Stimulated activated CD4-positive, alpha-beta T cell treated with anti-CD3 and anti-CD28 coated beads, Interleukin-15, amount 100 ng/mL, for 1 hour (primary cell): Measurements from ENCODE around the gene RNF144B.

Experiments
- DNase-seq, 2 donors: peaks; one replicate each; pipeline ENCODE4 v3.0.0-alpha.2; 2020; ENCODE audit warnings: low read depth in 1 of 2, low spot score in 1 of 2

Gene RNF144B

DNA sequence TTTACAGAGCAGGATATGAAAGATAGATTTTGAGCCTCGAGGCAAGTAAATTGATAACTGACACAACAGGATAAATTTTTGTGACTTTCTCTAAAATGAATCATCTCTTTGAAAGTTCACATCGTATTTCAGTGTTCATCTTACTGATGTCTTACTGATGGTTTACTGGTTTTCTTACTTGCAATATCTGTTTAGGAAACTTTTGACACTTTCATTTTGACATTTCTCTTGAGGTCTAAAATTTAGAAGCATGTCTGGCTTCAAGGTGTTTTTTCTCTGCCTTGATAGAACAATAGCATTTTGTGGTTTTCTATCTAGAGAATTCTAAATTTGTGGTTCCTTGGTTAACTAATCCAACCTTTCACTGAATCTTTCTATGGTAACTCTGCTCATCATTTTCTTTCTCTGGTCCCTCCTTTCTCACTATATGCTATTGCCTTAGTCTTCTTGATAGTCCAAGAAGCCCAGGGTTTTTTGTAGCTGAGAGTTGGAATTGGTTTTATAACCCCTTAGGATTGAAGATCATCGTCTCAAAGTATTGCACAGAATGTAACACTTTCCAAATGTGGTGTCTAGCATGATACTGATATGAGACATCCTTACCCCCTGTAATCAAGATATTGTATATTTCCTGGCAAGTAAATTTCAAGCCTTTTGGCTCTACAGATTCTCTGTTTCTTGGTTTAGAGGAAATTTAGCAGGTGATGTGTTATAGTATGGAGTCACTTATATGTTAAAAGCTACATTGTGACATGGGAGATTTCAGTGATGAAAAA is 98.7 kb downstream of the RNF144B start:
- DNase-seq, result no peak

DNA sequence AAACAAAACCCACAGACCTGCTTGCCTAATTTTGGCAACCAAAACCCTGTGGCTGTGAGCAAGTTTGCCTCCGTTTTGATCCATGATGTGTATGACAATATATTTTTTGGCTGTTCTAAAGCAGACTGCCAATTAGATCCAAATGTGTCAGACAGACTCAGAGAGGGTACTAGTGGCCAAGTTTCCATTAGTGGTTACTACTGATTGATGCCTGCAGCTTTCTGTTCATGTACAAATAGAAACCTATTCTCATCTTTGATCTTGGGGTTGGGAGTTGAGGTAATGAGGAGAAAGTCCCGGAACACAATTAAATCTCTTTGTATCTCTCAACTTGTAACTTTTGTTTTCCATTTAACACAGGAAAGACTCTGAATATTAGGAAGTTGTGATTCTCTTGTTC is 100.9 kb downstream of the RNF144B start:
- no peak for DNase-seq

DNA sequence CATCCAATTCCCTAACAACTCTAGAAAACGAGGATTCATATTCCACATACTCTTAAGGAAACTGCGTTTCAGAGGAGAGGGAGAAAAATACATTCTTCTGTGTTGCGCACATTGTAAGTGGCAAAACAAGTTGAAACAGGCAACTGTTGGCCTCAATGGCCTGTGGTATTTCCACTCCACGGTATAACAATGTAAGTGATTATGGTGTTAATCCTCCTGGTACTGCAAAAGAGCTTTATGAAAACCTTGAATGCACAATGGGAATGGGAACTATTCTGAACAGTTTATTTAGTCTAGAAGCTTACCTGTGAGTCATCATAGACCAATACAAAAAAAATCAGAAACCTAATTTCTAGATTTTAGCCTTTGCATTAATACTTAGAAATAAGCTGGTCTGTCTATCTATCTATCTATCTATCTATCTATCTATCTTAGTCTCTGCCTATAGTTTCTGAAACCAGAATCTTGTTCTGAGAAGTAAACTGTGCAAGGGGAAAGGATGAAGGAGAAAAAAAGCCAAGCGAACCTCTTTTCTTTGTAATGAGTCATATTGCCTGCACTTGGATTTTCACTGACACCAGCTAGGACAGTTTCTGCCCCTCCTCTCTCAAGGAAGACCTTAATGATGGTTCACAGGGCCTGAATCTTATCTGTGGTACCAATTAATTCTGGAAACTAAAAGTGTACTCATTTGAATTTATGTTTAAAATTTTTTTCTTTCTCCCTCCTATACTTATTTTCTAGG is 101.5 kb downstream of the RNF144B start:
- DNase-seq, result no peak

DNA sequence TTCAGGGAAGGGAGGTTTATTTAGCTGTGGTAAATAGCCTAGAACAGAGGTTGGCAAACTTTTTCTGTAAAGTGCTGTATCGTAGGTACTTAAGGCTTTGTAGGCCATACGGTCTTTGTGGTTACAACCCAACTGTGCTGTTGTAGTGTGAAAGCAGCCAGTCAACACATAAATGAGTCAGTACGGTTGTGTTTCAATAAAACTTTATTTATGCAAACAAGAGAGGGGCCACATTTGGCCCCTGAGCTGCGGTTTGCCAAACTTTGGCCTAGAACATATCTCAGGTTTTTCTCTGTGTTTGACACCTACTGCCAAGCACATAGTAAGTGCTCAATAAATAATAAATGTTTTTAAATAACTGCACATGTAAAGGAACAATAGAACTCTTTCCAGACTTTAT is 102.2 kb downstream of the RNF144B start:
- no peak for DNase-seq

DNA sequence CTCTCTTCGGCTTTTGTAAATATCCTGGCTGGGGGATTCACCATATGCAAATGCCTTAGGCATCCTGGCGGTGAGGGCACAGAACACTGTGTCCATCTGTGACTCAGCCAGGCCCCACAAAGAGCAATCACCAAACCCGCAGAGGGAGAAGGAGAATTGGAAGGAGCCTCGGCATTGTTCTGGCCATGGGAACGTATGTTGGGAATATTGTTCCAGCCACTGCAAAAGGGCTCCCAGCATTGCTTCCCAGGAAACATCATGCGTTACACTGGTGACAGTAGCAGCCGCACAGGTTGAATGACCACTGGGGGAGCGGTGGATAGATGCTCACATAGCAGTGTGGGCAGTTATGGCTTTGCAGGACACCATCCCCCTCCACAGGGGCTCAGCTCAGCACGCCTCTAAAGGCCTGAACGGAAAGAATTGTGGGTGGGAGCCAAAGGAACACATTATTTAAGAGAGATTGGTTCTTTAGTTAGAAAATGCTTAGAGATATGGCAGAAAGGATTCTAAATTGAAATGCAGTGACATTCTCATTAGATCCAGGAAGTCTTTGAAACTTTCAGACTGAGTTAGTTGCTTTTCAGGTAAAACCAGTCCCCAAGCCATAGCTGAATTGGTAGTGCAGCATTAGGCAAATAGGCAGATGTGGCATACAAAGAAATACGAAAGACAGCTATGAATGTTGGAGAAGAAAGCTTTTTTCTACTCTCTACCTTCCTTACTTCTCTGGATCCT is 104.3 kb downstream of the RNF144B start:
- no peak for DNase-seq

DNA sequence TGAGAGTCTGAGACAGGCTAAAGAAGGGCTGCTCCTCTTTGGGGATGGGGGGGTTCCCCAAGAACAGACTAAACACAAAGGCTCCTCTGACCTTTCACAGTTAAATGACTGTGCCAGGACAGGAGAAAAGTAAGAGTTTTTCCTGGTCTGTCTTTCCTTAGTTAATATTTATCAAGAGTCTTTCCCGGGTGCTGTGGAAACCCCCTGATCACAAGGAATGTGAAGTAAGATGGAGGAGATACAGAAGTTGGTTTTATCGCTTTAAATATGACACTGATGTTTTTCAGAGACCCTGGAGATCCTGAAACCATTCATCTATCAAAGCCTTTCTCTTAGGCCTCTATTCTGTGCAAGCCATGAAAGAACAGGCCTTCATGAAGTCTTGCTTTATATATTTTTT is 105.8 kb downstream of the RNF144B start:
- no peak for DNase-seq

DNA sequence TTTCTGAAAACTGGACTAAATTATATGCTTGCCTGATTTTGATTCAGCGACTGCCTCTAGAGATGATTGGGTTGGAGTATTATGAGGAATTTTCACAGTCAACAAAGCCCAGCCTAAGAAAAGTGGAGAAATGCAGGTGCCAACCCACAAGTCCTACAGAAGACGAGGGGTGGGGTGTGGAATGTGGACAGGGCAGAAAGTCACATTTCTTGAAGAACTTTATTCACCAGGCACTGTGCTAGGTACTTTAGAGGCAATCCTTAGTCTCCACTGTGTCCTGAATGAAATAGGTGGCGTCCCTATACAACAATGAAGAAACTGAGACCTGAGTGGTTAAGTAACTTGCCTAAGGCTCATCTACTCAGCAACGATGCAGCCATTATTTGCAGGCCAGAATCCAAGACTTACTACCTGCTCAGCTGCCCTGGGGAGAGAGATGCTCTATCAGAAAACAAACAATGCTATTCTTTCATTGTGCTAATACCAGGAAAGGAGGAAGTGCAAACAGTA is 106.3 kb downstream of the RNF144B start:
- DNase-seq, result no peak

DNA sequence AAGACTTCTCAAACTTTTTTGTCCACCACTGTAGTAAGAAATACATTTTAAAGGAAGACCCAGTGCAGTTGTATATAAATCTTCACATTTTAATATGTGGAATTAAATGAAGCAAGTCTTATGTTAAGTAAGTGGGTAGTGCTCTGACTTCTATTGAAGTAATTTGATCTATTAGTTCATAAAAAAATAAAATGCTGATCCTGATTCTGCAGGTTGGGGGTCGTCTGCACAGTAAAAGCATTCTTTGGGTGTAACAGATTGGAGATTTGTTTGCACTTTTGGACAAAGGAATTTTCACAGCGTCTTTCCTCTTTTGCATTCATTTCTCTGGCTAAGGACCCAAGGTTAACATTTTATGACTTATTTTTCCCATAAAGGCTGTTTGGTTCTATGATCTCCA is 106.8 kb downstream of the RNF144B start:
- no peak for DNase-seq

DNA sequence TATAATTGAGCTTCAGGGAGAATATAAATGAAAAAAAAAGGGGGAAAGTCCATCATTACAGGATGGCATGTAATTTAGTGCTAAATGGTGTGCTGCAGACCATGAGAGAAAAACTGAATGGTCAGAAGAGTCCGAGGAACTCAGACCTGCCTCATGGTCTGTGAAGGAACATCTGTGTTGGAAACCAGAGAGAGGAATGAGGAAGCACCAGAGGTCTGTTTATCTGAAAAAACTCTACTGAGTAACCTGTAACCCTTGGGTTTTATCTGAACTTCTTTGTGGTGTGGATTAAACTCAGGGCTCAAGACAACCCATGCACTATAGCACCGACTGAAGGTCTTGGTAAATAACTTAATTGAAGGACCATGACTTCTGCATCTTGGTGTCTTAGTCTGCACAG is 108.1 kb downstream of the RNF144B start:
- DNase-seq, result no peak

DNA sequence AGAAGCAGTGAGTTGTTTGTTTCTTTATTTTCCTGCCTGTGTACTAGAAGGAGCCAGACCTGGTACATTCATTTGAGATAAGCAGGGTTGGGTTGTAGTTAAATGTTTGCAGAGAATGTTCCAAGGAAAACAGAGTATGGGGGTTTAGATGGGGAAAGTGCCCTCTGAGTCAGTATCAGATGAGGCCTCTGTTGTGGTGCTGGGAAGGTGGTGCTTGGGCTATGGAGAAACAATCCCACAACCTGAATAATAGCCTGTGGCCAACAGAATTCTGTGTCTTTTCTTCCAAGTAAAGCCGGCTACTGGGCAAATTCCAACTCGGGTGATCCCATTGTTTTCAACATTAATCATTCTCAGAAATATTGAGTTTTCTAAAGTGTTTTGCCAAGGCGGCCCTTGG is 109.3 kb downstream of the RNF144B start:
- no peak for DNase-seq

DNA sequence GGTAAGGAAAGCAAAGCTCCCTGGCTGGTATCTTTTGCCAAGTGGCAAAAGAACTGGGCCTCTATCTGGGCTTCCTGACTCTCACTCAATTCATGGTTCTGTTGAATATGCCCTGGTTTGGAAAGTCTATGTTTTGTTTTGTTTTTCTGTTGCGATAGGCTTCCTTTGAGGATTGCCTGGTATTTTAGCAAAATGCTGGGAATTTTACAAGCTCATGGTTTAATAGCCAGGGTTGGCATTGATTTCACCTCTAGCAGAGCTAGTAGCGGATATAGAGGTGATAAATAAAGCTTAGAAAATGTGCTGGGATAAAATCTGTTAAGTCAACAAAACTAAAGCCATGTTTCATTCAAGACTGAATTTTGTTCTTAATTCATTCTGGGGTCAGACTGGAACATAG is 109.9 kb downstream of the RNF144B start:
- no peak for DNase-seq

DNA sequence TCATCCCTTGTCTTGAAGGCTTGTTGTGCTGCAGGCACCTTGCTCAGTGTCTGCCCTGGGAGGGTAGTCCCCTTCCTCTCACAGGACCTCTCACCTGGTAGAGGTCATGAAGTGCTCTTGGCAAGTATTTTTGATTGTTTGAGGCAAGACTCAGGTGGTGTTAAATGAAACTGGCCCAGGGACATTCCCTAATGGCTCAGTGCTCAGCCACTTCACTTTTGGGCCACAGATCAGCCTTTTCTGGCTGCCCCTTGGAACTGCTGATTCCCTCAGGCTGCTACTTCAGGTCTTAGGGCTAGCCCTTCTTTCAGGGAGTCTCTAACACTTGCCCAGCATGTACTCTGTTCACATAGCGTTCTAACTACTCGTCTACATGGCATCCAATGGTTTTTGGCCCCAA is 111.3 kb downstream of the RNF144B start:
- DNase-seq, result no peak

DNA sequence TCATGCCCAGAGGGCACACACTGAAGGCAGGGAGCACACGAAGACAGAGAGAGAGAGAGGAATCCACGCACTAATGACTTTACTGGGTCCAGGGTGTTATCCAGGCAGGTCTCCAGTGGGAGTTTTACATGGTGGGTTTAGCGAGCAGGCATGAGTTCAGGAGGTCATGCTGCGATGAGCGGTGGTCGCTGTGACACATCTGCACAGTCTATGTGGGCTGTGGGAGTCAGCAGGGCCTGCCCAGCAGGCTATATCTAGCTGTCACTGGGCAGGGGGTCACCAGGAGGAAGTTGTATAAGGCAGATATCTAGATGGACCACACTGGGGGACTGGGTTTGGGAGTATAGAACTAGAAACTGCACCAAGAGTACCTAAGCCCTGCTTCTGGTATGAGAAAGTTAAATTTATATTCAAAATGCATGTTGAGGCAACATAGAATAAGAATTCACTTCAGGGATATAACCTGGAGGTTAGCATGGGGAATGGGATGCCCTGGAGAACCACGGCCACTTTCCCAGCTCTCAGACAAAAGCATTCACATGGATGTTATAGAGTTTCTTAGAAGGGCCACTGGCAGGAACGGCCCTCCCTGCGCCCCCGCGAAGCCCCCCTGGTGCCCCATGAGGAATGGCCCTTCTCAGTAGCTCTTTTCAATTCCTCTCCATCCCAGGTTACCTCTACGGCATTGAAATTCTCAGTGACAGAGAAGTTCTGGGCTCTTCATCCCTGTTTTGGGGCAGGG is 113.9 kb downstream of the RNF144B start:
- no peak for DNase-seq

DNA sequence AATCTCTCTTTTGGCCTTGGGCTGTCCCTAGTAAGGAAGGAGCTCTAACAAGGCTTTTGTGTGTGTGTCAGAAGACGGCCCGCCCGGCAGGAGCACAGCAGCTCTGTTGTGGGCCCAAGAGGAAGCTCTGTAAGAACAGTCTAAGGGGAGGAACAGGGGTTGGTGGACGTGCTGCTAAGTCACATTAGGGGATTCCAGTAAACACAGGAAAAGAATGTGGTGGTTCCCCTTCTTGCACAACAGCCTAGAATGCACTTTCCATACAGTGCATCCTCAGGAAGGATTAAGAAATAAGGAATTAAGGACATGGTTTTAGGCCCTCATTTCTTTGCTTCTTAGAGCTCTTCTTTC is 114.5 kb downstream of the RNF144B start:
- no peak for DNase-seq

DNA sequence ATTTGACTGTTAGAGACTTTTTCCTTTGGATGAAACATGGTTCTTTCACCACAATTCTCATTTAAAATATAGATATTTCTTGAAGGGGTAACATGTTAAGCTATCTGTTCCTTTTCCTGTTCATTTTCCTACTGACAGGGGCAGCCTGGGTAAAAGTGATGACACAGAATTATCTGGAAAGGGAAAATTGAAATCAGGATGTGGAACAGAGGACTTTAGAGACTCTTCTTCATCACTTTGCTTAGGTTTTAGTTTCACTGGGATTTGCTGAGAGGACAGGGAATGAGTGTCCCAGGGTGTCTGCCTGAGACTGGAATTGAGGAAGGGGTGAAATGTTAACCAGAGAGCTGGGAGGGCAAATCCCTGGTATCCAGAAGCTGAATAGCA is 116.0 kb downstream of the RNF144B start:
- DNase-seq, result no peak

DNA sequence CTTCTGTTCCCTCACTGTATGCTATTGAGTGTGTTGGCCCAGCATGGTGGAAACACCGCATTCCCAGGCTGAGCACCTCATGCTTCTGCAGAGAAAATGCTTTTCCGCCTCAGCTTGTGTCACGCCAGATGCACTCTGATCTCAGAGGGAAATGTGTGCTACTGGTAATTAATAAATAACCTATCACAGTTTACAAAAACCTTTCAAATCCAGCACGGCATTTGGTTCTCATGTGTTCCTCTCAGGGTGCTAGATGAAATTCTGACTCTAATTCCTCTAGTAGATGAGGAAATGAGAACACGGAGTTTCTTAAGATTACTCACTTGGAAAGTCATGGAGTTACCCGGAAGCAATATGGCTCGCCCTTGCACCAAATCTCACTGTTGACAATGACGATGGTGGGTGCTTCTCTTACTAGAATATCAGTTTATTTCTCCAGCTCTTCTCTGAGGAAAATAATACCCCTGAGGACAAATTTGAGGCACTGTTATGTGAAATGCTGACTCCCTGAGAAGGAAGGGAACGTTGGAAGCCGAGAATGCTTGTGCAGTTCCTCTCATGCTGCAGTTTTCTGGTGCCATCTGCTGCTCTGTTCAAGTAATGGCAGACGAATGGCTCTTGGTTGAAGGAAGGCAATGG is 116.6 kb downstream of the RNF144B start:
- no peak for DNase-seq

DNA sequence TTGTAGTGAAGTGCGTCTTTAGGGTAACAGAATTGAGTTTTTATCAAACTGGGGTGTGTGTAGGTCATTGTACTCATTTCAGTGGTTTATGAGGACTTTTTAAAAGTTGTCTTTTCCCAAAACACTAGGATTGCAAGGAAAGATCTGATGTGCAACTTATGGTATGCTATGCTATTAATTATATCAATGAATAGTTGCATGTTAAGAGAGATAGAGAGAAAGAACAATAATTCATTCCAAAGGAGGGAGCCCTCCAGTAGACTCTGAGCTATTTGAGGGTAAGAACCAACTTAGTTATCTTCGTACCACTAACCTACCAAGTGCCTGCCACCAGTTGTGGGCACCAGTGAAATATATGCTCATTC is 117.1 kb downstream of the RNF144B start:
- no peak for DNase-seq

DNA sequence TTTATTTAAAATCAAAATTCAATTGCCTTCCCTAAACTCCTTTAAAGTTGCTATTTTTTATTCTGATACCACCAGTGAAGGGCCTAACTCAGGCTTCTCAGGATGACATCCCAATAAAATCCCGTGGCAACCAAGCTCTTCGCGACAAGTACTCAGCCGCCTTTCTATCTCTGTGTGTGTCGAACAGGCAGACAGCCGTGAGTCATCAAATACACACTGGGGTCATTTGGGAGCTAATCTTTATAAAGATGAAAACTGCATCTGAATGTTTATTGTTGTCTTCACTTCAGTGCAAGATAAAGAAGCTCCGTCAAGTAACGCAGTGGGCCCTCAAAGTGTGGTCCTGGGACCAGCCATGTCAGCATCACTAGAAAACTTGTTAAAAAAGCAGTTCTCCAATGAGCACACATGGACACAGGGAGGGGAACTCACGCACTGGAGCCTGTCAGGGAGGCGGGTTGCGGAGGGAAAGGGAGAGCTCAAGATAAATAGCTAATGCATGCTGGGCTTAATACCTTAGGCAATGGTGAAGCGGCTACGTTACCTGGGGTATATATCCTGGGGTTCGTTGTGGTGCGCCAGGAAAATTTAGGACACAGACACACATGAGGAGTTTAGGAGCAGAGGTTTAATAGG is 119.3 kb downstream of the RNF144B start:
- no peak for DNase-seq

DNA sequence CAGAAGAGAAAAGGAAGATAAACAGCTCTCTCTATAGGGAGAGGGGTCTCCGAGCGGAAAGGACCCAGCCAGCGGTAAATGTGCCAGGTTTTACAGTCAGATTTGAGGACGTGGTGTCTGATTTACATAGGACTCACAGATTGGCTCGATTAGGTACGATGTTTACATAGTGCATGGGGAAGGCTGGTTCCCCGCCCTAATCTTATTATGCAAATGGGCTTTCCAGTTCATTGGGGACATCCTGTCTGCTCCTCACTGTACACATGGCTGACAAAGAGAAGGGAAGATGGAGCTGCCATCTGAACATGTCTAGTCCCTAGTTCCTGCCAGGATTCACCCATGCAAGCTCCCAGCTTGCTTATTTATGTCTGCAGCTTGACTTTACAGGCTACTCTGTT is 119.9 kb downstream of the RNF144B start:
- no peak for DNase-seq

DNA sequence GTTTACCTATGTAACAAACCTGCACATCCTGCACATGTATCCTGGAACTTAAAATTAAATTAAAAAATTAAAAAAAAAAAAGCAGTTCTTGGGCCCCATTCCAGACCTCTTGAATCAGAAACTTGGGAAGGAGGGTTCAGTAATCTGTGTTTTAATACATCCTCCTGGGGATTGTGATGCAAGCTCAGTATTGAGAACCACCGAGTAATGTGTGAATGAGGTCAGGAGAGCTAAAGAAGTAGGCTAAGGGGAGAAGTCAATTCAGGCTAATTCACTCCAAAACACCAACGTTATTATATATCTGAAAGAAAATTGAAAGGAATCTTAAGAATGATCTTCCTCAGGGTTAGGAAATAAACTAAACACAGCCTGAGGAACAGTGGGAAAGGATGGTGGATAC is 120.4 kb downstream of the RNF144B start:
- DNase-seq, result no peak
